GM13977 (cell line): ENCODE results near the gene KCNK16.

Experiments used
- DNase-seq: peaks from one replicate; pipeline ENCODE4 v3.0.0; 2012; ENCODE audit warnings: low spot score
- in situ Hi-C: fragments of 300-500 bp; cut with MboI; formaldehyde crosslinking; loops from one replicate; pipeline ENCODE4 v1.12.0; 2022; ENCODE audit warnings: low sequenced_read_pairs, low pct_unique_long_range_greater_than_20kb, mixed read lengths, inconsistent platforms; ENCODE audit not compliant: unreplicated experiment
- TF ChIP-seq, protein P1 (sequence below): IDR thresholded peaks from 2 replicates; pipeline ENCODE4 v1.5.1; 2012; ENCODE audit warnings: mild to moderate bottlenecking, control low read depth; ENCODE audit not compliant: insufficient read depth; ENCODE audit errors: extremely low read depth, missing control alignments

Gene KCNK16

DNA sequence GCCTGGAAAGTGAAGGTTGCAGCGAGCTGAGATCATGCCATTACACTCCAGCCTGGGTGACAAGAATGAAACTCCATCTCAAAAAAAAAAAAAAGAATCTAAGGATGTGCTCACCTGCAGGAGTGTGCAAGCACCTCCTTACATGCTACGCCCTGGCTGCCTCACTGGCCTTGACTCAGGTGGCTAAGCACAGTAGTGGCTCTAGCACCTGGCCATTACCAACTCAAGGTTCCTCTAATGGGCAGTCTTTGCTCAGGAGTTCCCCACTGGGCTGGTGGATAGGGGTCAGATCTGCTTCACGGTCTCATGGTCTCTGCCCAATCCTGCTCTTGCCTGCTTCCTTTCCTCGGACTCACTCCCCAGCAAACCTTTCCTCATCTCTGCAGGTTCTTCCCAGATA is 48.0 kb downstream of the KCNK16 start:
- TF ChIP-seq, protein P1, sequence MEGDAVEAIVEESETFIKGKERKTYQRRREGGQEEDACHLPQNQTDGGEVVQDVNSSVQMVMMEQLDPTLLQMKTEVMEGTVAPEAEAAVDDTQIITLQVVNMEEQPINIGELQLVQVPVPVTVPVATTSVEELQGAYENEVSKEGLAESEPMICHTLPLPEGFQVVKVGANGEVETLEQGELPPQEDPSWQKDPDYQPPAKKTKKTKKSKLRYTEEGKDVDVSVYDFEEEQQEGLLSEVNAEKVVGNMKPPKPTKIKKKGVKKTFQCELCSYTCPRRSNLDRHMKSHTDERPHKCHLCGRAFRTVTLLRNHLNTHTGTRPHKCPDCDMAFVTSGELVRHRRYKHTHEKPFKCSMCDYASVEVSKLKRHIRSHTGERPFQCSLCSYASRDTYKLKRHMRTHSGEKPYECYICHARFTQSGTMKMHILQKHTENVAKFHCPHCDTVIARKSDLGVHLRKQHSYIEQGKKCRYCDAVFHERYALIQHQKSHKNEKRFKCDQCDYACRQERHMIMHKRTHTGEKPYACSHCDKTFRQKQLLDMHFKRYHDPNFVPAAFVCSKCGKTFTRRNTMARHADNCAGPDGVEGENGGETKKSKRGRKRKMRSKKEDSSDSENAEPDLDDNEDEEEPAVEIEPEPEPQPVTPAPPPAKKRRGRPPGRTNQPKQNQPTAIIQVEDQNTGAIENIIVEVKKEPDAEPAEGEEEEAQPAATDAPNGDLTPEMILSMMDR, result no peak
- DNase-seq, result no peak
- in situ Hi-C loops, result no loop called here

DNA sequence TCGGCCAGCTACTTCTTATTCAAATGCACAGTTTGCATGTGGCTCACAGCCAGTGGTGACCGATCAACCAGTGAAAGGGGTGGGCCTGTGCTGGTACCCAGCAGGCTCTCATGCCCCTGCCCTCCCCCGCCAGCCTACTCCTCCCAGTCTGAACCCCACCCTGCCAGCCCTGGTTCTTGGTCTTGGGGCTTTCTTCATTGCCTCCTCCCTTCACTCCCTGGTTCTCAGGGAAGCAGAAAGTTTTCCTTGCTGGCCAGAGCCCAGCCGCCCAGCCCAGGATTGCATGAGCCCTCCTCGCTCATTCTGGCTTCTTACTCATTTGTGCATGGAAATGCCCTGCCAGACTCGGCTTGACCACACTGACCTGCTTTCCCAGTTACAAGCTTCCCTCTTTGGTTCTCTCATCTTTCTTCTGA is 49.1 kb downstream of the KCNK16 start:
- no peak for DNase-seq
- in situ Hi-C loops, result no loop called here
- TF ChIP-seq, protein P1, result no peak

DNA sequence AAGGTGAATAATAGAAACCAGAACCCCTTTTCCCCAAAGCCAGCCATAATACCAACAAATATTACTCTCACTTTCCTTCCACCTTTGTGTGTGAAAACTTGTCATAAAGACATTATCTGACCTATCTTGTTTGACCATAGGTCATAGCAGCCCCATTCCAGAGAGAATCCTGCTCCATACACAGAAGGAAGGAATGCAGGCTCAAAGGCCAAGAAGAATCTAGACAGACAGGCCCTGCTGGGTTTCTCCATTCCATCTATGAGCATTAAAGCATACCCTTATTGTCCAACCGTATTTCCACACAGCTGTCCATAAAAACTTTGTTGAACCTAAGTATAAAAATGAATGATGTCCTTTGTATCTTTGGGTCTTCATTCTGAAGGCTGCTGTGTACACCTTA is 52.5 kb downstream of the KCNK16 start:
- in situ Hi-C loops, result no loop called here
- TF ChIP-seq, protein P1, result no peak
- DNase-seq, result no peak

DNA sequence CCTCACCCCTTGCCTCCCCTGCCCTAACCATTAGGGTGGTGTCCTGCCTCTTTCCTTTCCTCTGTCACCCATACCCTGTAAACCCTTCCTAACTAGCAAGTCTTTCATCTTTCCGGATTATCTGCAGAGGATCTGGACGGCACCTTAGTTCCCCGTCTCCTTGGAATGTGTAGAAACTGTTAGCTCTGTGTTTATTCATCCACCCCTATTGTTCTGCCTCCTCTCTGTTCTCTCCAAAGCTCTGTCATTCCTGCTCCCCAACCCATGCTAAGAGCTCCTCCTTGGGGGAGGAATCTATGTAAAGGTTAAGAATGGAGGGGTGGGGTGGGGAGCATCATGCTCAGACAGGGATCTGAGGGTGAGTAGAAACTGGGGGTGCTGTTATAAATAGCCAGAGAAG is 53.8 kb downstream of the KCNK16 start:
- DNase-seq, result no peak
- in situ Hi-C loops, result no loop called here
- TF ChIP-seq, protein P1, result no peak

DNA sequence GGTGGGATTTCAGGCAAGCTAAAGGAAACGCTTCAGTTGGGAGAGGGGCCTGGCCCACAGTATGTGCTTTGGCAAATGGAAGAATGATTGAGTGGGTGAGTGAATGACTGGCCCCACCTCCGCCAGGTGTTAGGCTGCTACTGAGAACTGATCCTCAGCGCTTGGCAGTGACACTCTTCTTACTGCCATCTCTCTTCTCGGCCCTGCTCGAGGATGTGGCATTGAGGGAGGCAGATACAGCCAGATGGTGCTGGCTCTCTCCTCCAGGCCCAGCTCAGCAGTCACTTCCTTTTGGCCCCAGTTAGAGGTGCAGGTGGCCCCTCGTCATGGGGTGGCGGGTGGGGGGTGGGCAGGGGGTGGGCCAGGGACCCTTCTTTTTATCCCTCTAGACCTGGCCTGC is 54.3 kb downstream of the KCNK16 start:
- TF ChIP-seq, protein P1, result no peak
- in situ Hi-C loops, result no loop called here
- DNase-seq, result no peak

DNA sequence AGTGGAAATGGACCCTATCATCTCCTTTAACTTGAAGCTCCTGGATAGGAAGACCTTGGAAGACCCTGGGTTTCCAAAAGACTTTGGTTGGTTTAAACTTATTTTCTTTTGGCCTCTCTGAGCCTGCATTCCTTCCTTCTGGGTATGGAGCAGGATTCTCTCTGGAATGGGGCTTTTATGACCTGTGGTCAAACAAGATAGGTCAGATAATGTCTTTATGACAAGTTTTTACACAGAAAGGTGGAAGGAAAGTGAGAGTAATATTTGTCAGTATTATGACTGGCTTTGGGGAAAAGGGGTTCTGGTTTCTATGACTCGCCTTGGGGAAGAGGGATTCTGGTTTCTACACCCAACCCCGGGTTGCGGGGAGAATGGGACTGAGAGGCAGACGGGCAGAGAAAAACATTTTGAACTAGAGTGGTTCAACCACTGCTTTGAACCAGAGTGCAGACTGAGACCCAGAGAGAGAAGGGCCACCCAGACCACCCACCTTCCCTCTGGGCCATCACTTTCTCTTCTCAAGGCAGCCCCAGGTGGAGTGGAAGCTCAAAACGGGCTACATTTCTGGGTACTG is 55.6 kb downstream of the KCNK16 start:
- no peak for DNase-seq
- TF ChIP-seq, protein P1, result no peak
- in situ Hi-C loops, result no loop called here

DNA sequence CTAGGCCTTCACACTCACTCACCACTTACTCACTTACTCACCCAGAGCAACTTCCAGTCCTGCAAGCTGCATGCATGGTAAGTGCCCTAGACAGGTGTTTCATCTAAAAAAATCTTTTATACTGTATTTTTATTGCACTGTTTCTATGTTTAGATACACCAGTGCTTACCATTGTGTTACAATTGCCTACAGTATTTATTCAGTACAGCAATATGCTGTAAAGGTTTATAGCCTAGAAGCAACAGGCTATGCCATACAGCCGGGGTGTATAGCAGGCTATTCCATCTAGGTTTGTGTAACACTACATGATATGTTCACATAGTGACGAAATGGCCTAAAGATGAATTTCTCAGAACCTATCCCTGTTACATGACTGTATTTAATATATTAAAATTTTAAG is 56.1 kb downstream of the KCNK16 start:
- in situ Hi-C loops, result no loop called here
- no peak for DNase-seq
- TF ChIP-seq, protein P1, result no peak
